Activated CD8-positive, alpha-beta memory T cell treated with anti-CD3 and anti-CD28 coated beads for 1 hour (primary cell): ENCODE measurements around the gene ZSCAN21.

Source experiments
- DNase-seq, 2 donors: peaks; one replicate each; pipeline ENCODE4 v3.0.0-alpha.2; 2020; ENCODE audit warnings: low read depth in 1 of 2; ENCODE audit errors: extremely low read depth in 1 of 2

ZSCAN21 gene

GRCh38 chr7:100024020-100024619 is 25.5 kb upstream of the ZSCAN21 start:
- no peak for DNase-seq

GRCh38 chr7:100027197-100027596 is 22.4 kb upstream of the ZSCAN21 start:
- no peak for DNase-seq

- no peak for DNase-seq
Observed at GRCh38 chr7:100029596-100029995, 20.0 kb upstream of the ZSCAN21 start.

GRCh38 chr7:100033526-100033925 is 16.0 kb upstream of the ZSCAN21 start:
- no peak for DNase-seq

GRCh38 chr7:100034871-100035510 is 14.6 kb upstream of the ZSCAN21 start:
- no peak for DNase-seq

- no peak for DNase-seq
Observed at GRCh38 chr7:100035876-100036275, 13.7 kb upstream of the ZSCAN21 start.

GRCh38 chr7:100038326-100038725 is 11.2 kb upstream of the ZSCAN21 start:
- no peak for DNase-seq

GRCh38 chr7:100040575-100040974 is 9.0 kb upstream of the ZSCAN21 start:
- DNase-seq = no peak

- no peak for DNase-seq
Observed at GRCh38 chr7:100044718-100045117, 4.9 kb upstream of the ZSCAN21 start.

GRCh38 chr7:100048680-100049079 is 894 bp upstream of the ZSCAN21 start:
- DNase-seq = no peak

GRCh38 chr7:100051611-100052010 is 2.0 kb downstream of the ZSCAN21 start:
- DNase-seq = no peak

GRCh38 chr7:100053215-100053614 is 3.6 kb downstream of the ZSCAN21 start:
- no peak for DNase-seq

GRCh38 chr7:100057006-100057405 is 7.4 kb downstream of the ZSCAN21 start:
- DNase-seq = no peak

GRCh38 chr7:100059251-100059739 is 9.7 kb downstream of the ZSCAN21 start:
- no peak for DNase-seq

- DNase-seq = no peak
Observed at GRCh38 chr7:100061518-100062193, 12.1 kb downstream of the ZSCAN21 start.

GRCh38 chr7:100063376-100063775 is 13.8 kb downstream of the ZSCAN21 start:
- DNase-seq = no peak

GRCh38 chr7:100064162-100064561 is 14.6 kb downstream of the ZSCAN21 start:
- no peak for DNase-seq

- DNase-seq = no peak
Observed at GRCh38 chr7:100065452-100066186, 16.0 kb downstream of the ZSCAN21 start.

- no peak for DNase-seq
Observed at GRCh38 chr7:100066953-100067352, 17.4 kb downstream of the ZSCAN21 start.

GRCh38 chr7:100069991-100070390 is 20.4 kb downstream of the ZSCAN21 start:
- no peak for DNase-seq

- no peak for DNase-seq
Observed at GRCh38 chr7:100071018-100071723, 21.6 kb downstream of the ZSCAN21 start.
